Fibroblast of lung (primary cell): ENCODE results near the gene ACAP3. TPM values are rescaled to one million over a fixed set of nuclear protein-coding genes. Genes with fewer than 3 reads are reported as not detected.

Experiments used
- DNase-seq, 2 donors: peaks; one replicate each; pipeline versions ENCODE4 v3.0.0 to v3.0.0-alpha.2; 2010; ENCODE audit warnings: low read depth in 2 of 2
- H2AFZ ChIP-seq: 2 replicates; pipeline ENCODE4 v1.5.1; 2012; ENCODE audit warnings: low read length, control low read depth, inconsistent platforms
- H3K27ac ChIP-seq: 2 replicates; pipeline ENCODE4 v1.5.1; 2011; ENCODE audit warnings: low read length, control low read depth; ENCODE audit not compliant: insufficient read depth
- H3K27me3 ChIP-seq: 2 replicates; pipeline ENCODE4 v1.5.1; 2011; ENCODE audit warnings: mild to moderate bottlenecking, low read length; ENCODE audit not compliant: control insufficient read depth, insufficient read depth
- H3K36me3 ChIP-seq: 2 replicates; pipeline ENCODE4 v1.5.1; 2011; ENCODE audit warnings: low read length; ENCODE audit not compliant: control insufficient read depth, insufficient read depth
- H3K4me1 ChIP-seq: 2 replicates; pipeline ENCODE4 v1.5.1; 2011; ENCODE audit warnings: low read length; ENCODE audit not compliant: control insufficient read depth, insufficient read depth; ENCODE audit errors: extremely low read depth
- H3K4me2 ChIP-seq: 2 replicates; pipeline ENCODE4 v1.5.1; 2011; ENCODE audit warnings: low read length, control low read depth; ENCODE audit not compliant: insufficient read depth; ENCODE audit errors: extremely low read depth
- H3K4me3 ChIP-seq, 4 experiments: fragments of 200-600 bp in 1 of 4; sonication (generic) in 1 of 4; replicated peaks in 1 of 4; 2 replicates each; pipeline ENCODE4 v1.5.1; 2011 to 2016; ENCODE audit warnings: low read length in 4 of 4, low read depth in 3 of 4, mild to moderate bottlenecking in 3 of 4, control low read depth in 2 of 4, inconsistent platforms in 1 of 4, mixed read lengths in 1 of 4; ENCODE audit not compliant: insufficient read depth in 1 of 4; ENCODE audit errors: control extremely low read depth in 1 of 4
- H3K79me2 ChIP-seq: 2 replicates; pipeline ENCODE4 v1.5.1; 2012; ENCODE audit warnings: mild to moderate bottlenecking, low read length, inconsistent platforms; ENCODE audit not compliant: control insufficient read depth, insufficient read depth
- H3K9ac ChIP-seq: 2 replicates; pipeline ENCODE4 v1.5.1; 2011; ENCODE audit warnings: mild to moderate bottlenecking, low read length, control low read depth; ENCODE audit not compliant: insufficient read depth
- H3K9me3 ChIP-seq: 2 replicates; pipeline ENCODE4 v1.5.1; 2012; ENCODE audit warnings: low read depth, low read length; ENCODE audit not compliant: control insufficient read depth, insufficient read depth
- H4K20me1 ChIP-seq: 2 replicates; pipeline ENCODE4 v1.5.1; 2011; ENCODE audit warnings: low read length; ENCODE audit not compliant: control insufficient read depth, insufficient read depth; ENCODE audit errors: extremely low read depth
- CTCF ChIP-seq, 2 donors: IDR thresholded peaks in 1 of 2; conservative IDR thresholded peaks in 1 of 2; 1 replicate in 1 of 2; 2 replicates in 1 of 2; pipeline ENCODE4 v1.5.1; 2011 to 2012; ENCODE audit warnings: low read length in 2 of 2, control low read depth in 1 of 2, inconsistent platforms in 1 of 2, low read depth in 1 of 2, mild to moderate bottlenecking in 1 of 2
- EZH2 ChIP-seq: IDR thresholded peaks from 2 replicates; pipeline ENCODE4 v1.5.1; 2012; ENCODE audit warnings: low read length, control low read depth, mild to moderate bottlenecking; ENCODE audit errors: missing control alignments
- polyA plus RNA-seq, 2 donors: library from polyadenylated mRNA; depleted of rRNA in 1 of 2; stranded (reverse) in 1 of 2; unstranded in 1 of 2; fragments of >200 nt; gene quantifications; 2 replicates each; pipeline ENCODE4 v1.2.1, GENCODE V29; 2011 to 2012; ENCODE audit warnings: missing spikeins in 1 of 2
- total RNA-seq: library from RNA; depleted of rRNA; stranded (reverse); fragments of >200 nt; gene quantifications from 2 replicates; pipeline ENCODE4 v1.2.1, GENCODE V29; 2014

Gene ACAP3
- total and polyA plus RNA-seq, 2 donors (not counting 1 experiment from before 2014, with no cell fraction given), result 15.3 to 50.9 TPM

GRCh38 chr1:1330366-1331067 is 22.8 kb upstream of the ACAP3 start:
- H3K4me3 ChIP-seq, result no peak overlapping the region
- no peaks in the 10 kb centered on the region for H4K20me1 ChIP-seq
- no peak for TF ChIP-seq CTCF (conservative IDR thresholded peaks at IDR 0.05 in 1 of 2, IDR thresholded peaks at IDR 0.05 in 1 of 2; ENCODE audit: low read depth in 1 of 2, low read length in 2 of 2)
- no peak overlapping the region for H3K4me2 ChIP-seq
- peaks cover 11% of the 10 kb centered on the region for H3K36me3 ChIP-seq
- DNase-seq, result no peak
- no peak overlapping the region for H3K27ac ChIP-seq
- peaks cover 3% of the 10 kb centered on the region for H3K4me1 ChIP-seq
- no peaks in the 10 kb centered on the region for H3K9me3 ChIP-seq
- H3K9ac ChIP-seq, result no peak overlapping the region
- H3K27me3 ChIP-seq, result no peaks in the 10 kb centered on the region
- no peak overlapping the region for H2AFZ ChIP-seq
- H3K79me2 ChIP-seq, result peaks cover 6% of the 10 kb centered on the region

GRCh38 chr1:1329304-1330210 is 21.8 kb upstream of the ACAP3 start:
- no peak overlapping the region for H3K4me2 ChIP-seq
- peaks cover 5% of the 10 kb centered on the region for H3K4me1 ChIP-seq
- no peak overlapping the region for H3K4me3 ChIP-seq
- H3K27me3 ChIP-seq, result no peaks in the 10 kb centered on the region
- no peaks in the 10 kb centered on the region for H4K20me1 ChIP-seq
- H3K36me3 ChIP-seq, result peaks cover 13% of the 10 kb centered on the region
- H3K9me3 ChIP-seq, result no peaks in the 10 kb centered on the region
- TF ChIP-seq CTCF (conservative IDR thresholded peaks at IDR 0.05 in 1 of 2, IDR thresholded peaks at IDR 0.05 in 1 of 2; ENCODE audit: low read depth in 1 of 2, low read length in 2 of 2), result no peak
- DNase-seq, result no peak
- no peak overlapping the region for H3K9ac ChIP-seq
- H3K79me2 ChIP-seq, result peaks cover 14% of the 10 kb centered on the region
- no peak overlapping the region for H2AFZ ChIP-seq
- no peak overlapping the region for H3K27ac ChIP-seq

GRCh38 chr1:1328254-1328653 is 20.5 kb upstream of the ACAP3 start:
- Histone ChIP-seq H3K9ac (no peak overlapping the region), H3K9me3 (no peaks in the 10 kb centered on the region), H3K27ac (no peak overlapping the region), H3K4me1 (peaks cover 9% of the 10 kb centered on the region), H3K27me3 (no peaks in the 10 kb centered on the region), H3K4me3 (no peak overlapping the region), H3K36me3 (peaks cover 10% of the 10 kb centered on the region), H2AFZ (no peak overlapping the region), H4K20me1 (no peaks in the 10 kb centered on the region), H3K4me2 (no peak overlapping the region), H3K79me2 (peaks cover 22% of the 10 kb centered on the region)
- DNase-seq, result no peak
- TF ChIP-seq EZH2 (no peak), CTCF (conservative IDR thresholded peaks at IDR 0.05 in 1 of 2, IDR thresholded peaks at IDR 0.05 in 1 of 2; ENCODE audit: low read depth in 1 of 2, low read length in 2 of 2) (no peak)
